HG03378 (cell line): ENCODE data around the gene VAV3.
"Not testable (repeated sequence)": the region's sequence is repeated elsewhere in the genome, so short reads cannot be mapped to it uniquely, and the experiment has no call there.

ENCODE experiments used
- ATAC-seq: cut with Tn5 transposase; IDR thresholded peaks from one replicate; pipeline ENCODE4 v1.9.1; 2021; ENCODE audit warnings: mild to moderate bottlenecking, moderate library complexity; ENCODE audit not compliant: unreplicated experiment

The VAV3 gene

DNA sequence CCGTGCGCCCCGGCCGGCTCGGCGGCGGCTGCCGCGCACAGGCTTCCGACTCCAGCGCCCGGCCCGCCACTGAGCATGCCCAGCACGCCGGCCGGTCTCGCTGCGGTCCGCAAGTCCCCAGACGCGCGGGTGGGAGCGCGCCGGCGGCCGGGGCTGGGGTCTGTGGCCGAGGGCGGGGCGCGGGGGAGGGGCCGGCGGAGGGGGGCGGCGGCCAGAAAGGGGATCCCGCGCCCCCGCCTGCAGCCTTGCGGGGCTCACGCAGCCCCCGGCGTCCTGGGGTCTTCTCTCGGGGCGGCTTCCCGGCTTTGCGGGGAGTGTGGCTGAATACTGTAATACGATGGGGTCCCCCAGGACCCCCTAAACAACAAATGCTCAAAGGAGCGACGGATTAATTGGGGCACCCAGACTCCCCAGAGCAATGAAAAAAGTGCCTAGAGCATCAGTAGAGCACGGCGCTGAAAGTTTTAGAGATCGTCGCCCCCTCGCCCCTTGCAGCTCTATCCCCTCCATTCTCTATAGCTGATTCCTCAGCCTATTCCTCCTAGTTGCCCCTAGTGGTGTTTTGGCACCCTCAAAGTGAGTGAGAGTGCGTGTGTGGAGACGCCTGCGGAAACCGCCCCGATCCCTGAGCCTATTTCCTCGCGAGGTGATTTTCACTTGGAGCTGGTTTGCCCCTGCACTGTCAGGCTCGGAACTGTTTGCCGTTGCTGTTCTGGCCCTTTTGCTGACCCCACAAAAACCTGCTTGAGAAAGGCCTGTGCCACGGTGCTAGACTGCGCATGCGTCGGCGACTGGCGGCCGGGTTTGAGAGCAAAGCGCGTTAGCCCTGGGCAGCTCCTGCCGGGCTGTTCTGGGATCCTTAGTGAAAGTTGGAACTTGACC is at the start of gene VAV3:
Gene VAV3, minus strand, starts transcription at position 71 of the 882 bp plus-strand sequence. CDS start 311 bp downstream, outside the sequence.
- ATAC-seq = no peak

DNA sequence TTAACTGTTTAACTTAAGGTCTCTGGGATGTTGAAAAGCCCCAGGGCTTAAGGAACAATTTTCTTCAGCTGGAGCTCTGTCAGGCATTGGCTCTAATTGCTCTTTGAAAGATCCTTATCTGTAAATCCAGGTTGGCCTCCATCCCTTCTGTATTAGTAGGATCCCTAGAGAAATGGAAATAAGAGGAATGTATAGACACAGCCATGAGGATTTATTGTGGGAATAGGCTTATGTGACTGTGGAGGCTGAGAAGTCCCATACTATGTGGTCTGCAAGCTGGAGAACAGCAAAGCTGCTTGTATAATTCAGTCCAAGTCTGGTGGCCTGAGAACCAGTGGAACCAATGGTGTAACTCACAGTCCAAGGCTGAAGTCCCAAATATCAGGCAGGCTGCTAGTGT is 47.6 kb upstream of the VAV3 start:
- no peak for ATAC-seq

- no peak for ATAC-seq
Measured at GRCh38 chr1:108011295-108011694, 46.3 kb upstream of the VAV3 start.

- ATAC-seq = no peak
Measured at GRCh38 chr1:108010581-108010980, 45.6 kb upstream of the VAV3 start.

GRCh38 chr1:108009603-108010195 is 44.7 kb upstream of the VAV3 start:
- ATAC-seq = no peak

GRCh38 chr1:108007531-108007930 is 42.6 kb upstream of the VAV3 start:
- ATAC-seq = no peak

- ATAC-seq = no peak
Measured at GRCh38 chr1:108007070-108007469, 42.1 kb upstream of the VAV3 start.

GRCh38 chr1:108004919-108005318 is 39.9 kb upstream of the VAV3 start:
- ATAC-seq = not testable (repeated sequence)

DNA sequence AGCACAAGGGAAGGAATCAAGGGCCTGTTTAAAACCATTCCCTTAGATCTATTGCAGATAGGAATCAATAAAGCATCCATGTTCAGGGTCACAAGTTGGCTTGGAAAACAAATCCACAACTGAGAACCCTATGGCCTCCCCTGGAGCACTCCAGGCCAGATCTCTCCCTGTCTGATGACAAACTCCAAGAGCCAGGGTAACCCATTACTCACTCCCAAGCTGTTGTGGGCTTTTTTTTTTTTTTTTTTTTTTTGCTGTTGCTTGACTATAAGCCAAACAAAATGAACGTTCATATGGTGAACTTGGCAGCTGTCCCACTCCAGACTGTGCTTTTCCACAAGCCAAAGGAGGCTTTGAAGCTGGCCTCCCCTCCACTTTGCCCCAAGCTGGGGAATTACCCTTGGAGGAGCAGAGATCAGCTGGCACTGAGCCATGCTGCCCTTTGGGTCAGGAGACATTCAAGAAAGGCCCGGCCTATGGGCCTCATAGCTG is 35.7 kb upstream of the VAV3 start:
- no peak for ATAC-seq

DNA sequence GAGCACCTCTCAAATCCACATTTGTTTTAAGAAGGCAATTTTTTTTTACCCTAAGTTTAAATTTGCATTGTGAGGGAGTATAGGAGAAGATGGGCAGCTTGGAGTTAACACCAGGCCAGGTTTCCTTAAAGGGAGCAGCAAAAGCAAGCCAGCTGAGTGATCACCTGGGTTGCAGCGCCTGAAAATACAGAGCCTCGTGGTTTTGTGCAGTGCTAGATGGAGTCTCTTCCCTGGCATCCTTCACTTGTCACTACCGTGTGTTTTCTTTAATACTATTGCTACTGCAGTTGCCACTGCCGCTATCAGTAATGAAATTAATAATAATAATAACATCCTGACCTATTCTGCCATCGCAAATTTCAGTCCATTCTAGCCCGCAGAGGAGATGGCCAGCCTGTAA is 35.2 kb upstream of the VAV3 start:
- ATAC-seq = no peak

- ATAC-seq = no peak
Measured at GRCh38 chr1:107997866-107998265, 32.9 kb upstream of the VAV3 start.

GRCh38 chr1:107993920-107994319 is 28.9 kb upstream of the VAV3 start:
- no peak for ATAC-seq

- ATAC-seq = no peak
Measured at GRCh38 chr1:107992347-107992746, 27.4 kb upstream of the VAV3 start.

GRCh38 chr1:107991371-107992066 is 26.5 kb upstream of the VAV3 start:
- no peak for ATAC-seq

GRCh38 chr1:107990606-107991005 is 25.6 kb upstream of the VAV3 start:
- ATAC-seq = no peak

DNA sequence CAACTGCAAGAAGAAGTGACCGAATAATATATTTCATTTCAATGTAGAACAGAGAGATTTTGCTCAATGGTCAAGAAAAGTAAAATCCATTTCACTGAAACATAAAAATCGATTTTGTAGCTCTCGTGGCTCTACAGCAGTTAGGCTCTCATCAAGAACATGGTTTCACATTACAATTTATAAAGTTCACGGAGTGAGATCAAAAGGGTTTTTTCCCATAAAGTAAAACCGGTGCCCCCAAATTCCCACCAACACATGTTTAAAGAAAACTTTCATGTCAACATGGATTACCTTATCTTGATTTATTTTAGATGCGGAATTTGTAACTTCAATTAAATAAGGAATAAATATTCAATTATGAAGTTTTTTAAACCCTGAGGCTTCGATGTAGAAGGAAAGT is 16.3 kb upstream of the VAV3 start:
- ATAC-seq = no peak

GRCh38 chr1:107979926-107980325 is 14.9 kb upstream of the VAV3 start:
- no peak for ATAC-seq

DNA sequence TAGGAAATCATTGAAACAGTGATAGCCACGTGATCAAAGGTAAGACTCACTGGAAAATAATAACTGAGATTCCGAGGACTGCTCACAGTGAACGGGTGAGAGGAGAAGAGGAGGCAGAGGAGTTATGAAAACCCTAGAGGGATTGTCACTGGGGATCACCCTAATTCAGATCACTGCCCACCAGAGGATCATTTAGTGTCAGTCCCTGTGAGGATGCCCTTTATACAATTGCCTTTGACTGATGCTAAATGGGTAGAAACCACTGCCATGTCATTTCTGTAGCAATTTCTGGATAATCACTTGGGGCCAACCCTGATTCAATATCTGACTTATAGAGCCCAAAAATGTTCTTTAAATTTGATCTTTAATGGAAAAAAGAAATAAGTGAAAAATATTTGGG is 14.1 kb upstream of the VAV3 start:
- ATAC-seq = no peak

DNA sequence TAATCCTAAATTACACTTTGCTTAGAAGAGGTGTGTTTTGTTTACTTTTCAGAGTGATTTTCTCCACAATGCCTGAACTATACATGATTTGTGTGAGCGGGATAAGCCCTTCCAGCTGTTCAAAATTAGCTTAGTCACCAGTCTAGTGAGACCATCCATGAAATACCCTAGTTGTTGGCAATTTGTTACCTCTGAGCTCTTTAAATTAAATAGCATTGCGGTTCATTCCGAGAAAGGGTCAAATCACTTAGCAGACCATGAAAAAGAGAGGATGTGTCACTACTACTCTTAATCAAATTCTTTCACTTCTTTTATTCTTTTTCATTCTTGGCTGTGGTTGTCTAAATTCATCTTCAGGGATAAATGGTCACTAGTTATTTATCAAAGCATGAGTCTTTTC is 11.9 kb upstream of the VAV3 start:
- no peak for ATAC-seq

GRCh38 chr1:107976431-107976830 is 11.5 kb upstream of the VAV3 start:
- ATAC-seq = no peak

DNA sequence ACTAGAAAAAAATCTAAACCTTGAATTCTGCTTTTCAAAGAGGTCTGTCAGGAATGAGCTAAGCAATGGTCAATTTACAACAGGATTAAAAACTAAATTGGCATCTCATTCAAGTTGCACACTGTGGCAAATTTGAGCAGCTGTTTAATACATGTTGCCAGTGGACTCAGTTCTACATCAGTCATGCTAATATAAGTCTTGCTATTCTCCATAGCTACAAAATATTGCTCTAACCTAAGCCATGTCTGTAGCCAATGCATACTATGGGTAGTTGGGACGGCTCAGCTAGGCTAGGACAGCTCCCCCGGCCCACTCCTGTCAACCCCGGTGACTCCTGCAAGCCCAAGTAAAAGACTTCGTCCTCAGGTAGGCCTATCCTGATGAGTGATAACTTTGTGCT is 10.9 kb upstream of the VAV3 start:
- ATAC-seq = no peak

DNA sequence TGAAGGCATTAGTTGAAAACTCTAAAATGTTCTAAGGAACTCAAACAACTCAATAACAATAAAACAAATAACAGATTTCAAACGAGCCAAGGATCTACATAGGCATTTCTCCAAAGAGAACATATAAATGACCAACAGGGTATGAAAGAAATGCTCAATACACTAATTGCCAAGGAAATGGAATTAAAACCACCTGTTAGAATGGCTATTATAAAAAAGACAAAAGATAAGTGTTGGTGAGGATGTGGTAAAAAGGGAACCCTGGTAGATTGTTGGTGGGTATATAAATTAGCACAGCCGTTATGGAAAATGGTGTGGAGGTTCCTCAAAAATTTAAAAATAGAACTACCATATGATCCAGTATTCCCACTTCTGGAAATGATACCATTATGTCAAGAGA is 9.1 kb upstream of the VAV3 start:
- ATAC-seq = no peak
